HG02852 (cell line): ENCODE data around the gene AVPR2.

Source experiments
- ATAC-seq: cut with Tn5 transposase; IDR thresholded peaks from one replicate; pipeline ENCODE4 v1.9.1; 2021; ENCODE audit warnings: mild to moderate bottlenecking, moderate library complexity; ENCODE audit not compliant: unreplicated experiment

Gene AVPR2

GRCh38 chrX:153903991-153904957, at the start of gene AVPR2:
AVPR2 (plus strand) TSS chrX:153904673; CDS start chrX:153905146, 473 bp downstream.
- no peak for ATAC-seq

GRCh38 chrX:153854702-153855101, 49.8 kb upstream of the AVPR2 start:
- ATAC-seq, result no peak

- no peak for ATAC-seq
Measured at GRCh38 chrX:153857348-153857903, 47.0 kb upstream of the AVPR2 start.

GRCh38 chrX:153861151-153861550, 43.3 kb upstream of the AVPR2 start:
- no peak for ATAC-seq

GRCh38 chrX:153861733-153862310, 42.7 kb upstream of the AVPR2 start:
- no peak for ATAC-seq

GRCh38 chrX:153862369-153863250, 41.9 kb upstream of the AVPR2 start:
- ATAC-seq, result no peak

- ATAC-seq, result no peak
Measured at GRCh38 chrX:153863251-153863991, 41.1 kb upstream of the AVPR2 start.

- no peak for ATAC-seq
Measured at GRCh38 chrX:153864101-153864500, 40.4 kb upstream of the AVPR2 start.

GRCh38 chrX:153864561-153865320, 39.7 kb upstream of the AVPR2 start:
- no peak for ATAC-seq

- ATAC-seq, result no peak
Measured at GRCh38 chrX:153865321-153865580, 39.2 kb upstream of the AVPR2 start.

- no peak for ATAC-seq
Measured at GRCh38 chrX:153865685-153866084, 38.8 kb upstream of the AVPR2 start.

- no peak for ATAC-seq
Measured at GRCh38 chrX:153866302-153867019, 38.0 kb upstream of the AVPR2 start.

GRCh38 chrX:153867139-153867538, 37.3 kb upstream of the AVPR2 start:
- no peak for ATAC-seq

GRCh38 chrX:153867671-153868070, 36.8 kb upstream of the AVPR2 start:
- no peak for ATAC-seq

GRCh38 chrX:153868576-153869472, 35.6 kb upstream of the AVPR2 start:
- ATAC-seq, result no peak

- ATAC-seq, result no peak
Measured at GRCh38 chrX:153869473-153870287, 34.8 kb upstream of the AVPR2 start.

- ATAC-seq, result no peak
Measured at GRCh38 chrX:153870288-153870690, 34.2 kb upstream of the AVPR2 start.
